Measurements from ENCODE around the gene ARID3C.
"Not testable (repeated sequence)": the region's sequence is repeated elsewhere in the genome, so short reads cannot be mapped to it uniquely, and the experiment has no call there.

ARID3C gene

GRCh38 chr9:34651876-34652601 is 23.2 kb upstream of the ARID3C start, which contains the start of gene IL11RA:
IL11RA (plus strand) TSS chr9:34652185; CDS start chr9:34655218, 3,033 bp downstream.
- peak; percentile 27 for DNase-seq

GRCh38 chr9:34651321-34651720 is 22.5 kb upstream of the ARID3C start:
- DNase-seq, result no peak

GRCh38 chr9:34650816-34651215 is 21.9 kb upstream of the ARID3C start:
- no peak for DNase-seq

- no peak for DNase-seq
Measured at GRCh38 chr9:34648673-34649072, 19.8 kb upstream of the ARID3C start.

- DNase-seq, result no peak
Measured at GRCh38 chr9:34647651-34648050, 18.8 kb upstream of the ARID3C start.

- no peak for DNase-seq
Measured at GRCh38 chr9:34647084-34647403, 18.2 kb upstream of the ARID3C start.

GRCh38 chr9:34646211-34647083 is 17.6 kb upstream of the ARID3C start, which contains the start of gene GALT:
GALT (plus strand) TSS chr9:34646675; CDS start chr9:34646705, 30 bp downstream.
- DNase-seq, result peak; percentile 69

GRCh38 chr9:34644766-34645314 is 16.0 kb upstream of the ARID3C start:
- DNase-seq, result no peak

GRCh38 chr9:34642679-34643078 is 13.8 kb upstream of the ARID3C start:
- DNase-seq, result no peak

- DNase-seq, result not testable (repeated sequence)
Measured at GRCh38 chr9:34639322-34639721, 10.5 kb upstream of the ARID3C start.

- DNase-seq, result no peak
Measured at GRCh38 chr9:34638138-34638445, 9.2 kb upstream of the ARID3C start.

GRCh38 chr9:34637356-34638137 is 8.7 kb upstream of the ARID3C start, which contains the start of gene SIGMAR1:
SIGMAR1 (minus strand) TSS chr9:34637787; CDS start chr9:34637697, 90 bp downstream.
- peak; percentile 76 for DNase-seq

GRCh38 chr9:34636791-34637355 is 8.0 kb upstream of the ARID3C start:
- no peak for DNase-seq

GRCh38 chr9:34635556-34635955 is 6.7 kb upstream of the ARID3C start:
- DNase-seq, result no peak

- no peak for DNase-seq
Measured at GRCh38 chr9:34634551-34635248, 5.8 kb upstream of the ARID3C start.

GRCh38 chr9:34633851-34634550 is 5.1 kb upstream of the ARID3C start:
- DNase-seq, result peak; percentile 34

GRCh38 chr9:34633166-34633565 is 4.3 kb upstream of the ARID3C start:
- no peak for DNase-seq

GRCh38 chr9:34630402-34631154 is 1.7 kb upstream of the ARID3C start:
- no peak for DNase-seq

GRCh38 chr9:34629491-34629808 is 584 bp upstream of the ARID3C start:
- no peak for DNase-seq
